Amygdala (tissue), 56 donors: ENCODE measurements around the gene BHLHE23.

Experiments
- DNase-seq, 56 donors: peaks; one replicate each; lab custom pipeline; 2025; lab: John Stamatoyannopoulos, UW

The BHLHE23 gene

DNA sequence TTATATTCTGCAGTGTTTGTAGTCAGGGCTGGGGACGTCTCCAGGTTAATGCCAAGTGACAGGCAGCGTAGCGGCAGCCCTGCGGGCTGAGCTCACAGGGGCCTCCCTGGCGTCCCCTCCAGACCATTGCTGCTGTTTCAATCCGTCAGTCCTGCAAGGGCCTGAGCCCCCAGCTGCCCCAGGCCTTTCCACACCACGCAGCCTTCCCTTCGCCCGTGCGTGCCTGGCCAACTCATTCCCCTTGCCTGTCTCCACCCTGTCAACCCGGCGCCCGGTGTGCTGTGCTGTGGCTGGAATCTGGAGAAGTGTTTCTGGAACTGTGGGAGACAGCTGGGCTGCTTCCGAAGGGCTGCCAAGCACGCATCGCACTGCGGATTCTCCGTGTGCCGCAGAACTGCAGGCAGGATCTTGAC is 11.9 kb downstream of the BHLHE23 start:
- no peak for DNase-seq

- DNase-seq: no peak
These were observed 12.8 kb downstream of the BHLHE23 start for GRCh38 chr20:62993856-62994494.

- DNase-seq: no peak
These were observed 14.9 kb downstream of the BHLHE23 start for GRCh38 chr20:62991863-62992262.

GRCh38 chr20:62991196-62991807 is 15.5 kb downstream of the BHLHE23 start:
- DNase-seq: no peak

DNA sequence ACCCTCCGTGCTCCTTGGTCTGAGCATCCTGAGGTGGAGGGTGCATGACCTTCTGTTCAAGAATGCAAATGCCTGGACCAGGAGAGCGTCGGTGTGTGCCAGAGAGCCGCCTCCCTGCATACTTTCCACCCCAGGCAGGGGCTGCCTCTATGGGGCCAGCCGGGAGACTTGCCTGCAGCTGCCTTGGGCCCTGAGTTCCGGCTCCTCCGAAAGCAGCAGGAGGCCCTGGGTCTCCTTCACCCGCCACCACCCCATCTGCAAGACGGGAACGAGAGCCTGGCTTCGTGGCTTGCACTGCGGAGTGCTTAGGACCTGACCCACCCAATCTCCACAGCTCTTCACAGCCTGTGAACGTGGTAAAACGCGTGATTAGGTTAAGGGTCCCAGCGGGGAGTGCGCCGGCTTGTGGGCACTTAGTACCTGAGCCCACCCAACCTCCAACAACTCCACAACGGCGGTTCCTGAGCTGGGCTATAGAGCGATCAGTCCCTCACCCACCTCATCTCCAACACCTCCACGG is 16.4 kb downstream of the BHLHE23 start:
- DNase-seq: no peak

DNA sequence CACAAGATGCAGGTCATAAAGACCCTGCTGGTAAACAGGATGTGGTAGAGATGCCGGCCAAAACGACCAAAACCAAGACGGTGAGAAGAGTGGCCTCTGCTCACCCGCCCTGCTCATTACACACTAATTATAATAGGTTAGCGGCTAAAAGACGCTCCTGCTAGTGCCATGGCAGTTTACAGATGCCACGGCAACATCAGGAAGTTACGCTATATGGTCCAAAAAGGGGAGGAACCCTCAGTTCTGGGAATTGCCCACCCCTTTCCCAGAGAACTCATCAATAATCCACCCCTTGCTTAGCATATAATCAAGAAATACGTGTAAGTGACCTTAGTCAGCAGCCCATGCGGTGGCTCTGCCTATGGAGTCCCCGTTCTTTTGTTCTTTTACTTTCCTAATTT is 17.6 kb downstream of the BHLHE23 start:
- no peak for DNase-seq

DNA sequence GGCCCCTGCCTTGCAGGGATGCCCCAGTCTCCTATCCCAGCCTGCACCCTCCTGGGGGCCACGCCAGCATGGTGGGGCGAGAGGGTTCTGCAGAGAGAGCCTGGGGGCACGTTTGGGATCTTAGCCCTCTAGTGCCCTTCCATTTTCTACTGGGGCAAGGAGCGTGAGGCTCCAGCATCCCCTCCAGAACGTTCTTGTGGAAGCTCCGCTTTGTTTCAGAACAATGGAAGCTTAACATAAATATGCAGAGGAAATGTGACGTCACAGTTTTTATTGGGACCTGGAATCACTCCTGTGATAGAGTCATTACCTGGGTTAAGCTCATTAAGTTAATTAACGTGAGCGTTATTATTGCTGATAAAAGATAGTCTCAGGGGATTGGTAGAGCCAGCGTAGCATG is 19.6 kb downstream of the BHLHE23 start:
- no peak for DNase-seq

GRCh38 chr20:62986257-62986800 is 20.4 kb downstream of the BHLHE23 start:
- peak in 1 of 56 donors; percentile 13 for DNase-seq

DNA sequence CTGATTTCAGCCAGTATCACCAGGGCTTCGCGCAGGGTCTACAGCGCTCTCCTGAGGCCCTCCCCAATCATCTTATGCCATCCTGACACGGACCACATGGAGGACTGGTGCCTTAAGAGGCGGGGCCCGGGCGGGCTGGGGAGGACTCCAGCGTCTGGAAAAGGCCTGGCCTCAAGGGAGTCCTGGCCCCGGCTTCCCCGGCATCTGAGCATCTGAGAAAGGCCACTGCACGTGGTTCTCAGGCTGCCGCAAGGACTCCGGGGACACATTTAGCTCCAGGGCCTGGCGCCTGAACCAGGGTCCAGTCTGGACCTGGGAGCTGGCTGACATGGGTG is 21.4 kb downstream of the BHLHE23 start:
- no peak for DNase-seq

- DNase-seq: peak in 31 of 56 donors; percentile 3 to 80 (median 38)
These were observed 21.9 kb downstream of the BHLHE23 start for GRCh38 chr20:62984666-62985443.

- no peak for DNase-seq
These were observed 23.6 kb downstream of the BHLHE23 start for GRCh38 chr20:62983210-62983609.

DNA sequence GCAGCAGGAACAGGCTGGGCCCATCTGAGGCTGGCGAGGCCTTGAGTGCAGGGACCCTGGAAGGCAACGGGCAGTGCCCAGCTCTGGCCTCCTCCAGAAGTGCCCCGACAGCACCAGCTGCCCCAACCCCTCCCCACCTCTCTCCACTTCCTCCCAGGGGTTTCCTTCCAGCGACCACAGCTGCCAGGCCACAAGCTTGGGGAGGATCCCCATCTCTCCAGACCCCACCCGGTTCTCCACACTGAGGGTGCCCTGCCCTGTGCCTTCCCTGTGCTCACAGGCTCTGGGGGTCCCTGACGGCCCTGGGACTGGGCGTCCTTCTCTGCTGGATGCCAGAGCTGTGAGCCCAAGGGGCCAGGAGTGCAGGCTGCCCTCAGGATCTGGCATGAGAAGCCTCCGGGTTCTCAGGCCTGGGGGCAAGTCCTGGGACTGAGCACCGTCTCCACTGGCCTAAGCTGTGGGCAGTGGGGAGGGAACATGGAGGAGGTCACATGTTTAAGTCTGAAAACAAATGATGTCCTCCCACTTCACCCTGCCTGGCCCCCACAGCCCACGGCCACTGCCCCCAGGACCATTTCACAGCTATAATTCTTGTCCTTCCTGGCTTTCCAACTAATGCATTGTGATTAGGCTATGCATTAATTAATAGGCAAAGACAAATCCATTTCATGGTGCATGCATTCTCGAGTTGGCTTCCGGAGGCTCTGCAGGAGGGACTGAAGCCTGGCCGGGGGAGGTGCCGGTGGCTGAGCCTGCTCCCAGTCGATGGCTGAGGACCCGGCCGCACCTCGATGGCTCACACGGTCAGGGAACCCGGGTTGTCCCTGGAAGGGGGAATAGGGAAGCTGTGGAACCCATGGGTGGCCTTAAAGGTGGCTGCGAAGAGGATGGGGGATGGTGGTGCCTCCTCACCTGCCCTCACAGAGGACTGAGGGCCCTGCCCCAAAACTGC is 24.4 kb downstream of the BHLHE23 start:
- DNase-seq: no peak

- peak in 20 of 56 donors; percentile 3 to 72 (median 24) for DNase-seq
These were observed 25.8 kb downstream of the BHLHE23 start for GRCh38 chr20:62980970-62981369.

GRCh38 chr20:62980380-62980960 is 26.3 kb downstream of the BHLHE23 start:
- no peak for DNase-seq

DNA sequence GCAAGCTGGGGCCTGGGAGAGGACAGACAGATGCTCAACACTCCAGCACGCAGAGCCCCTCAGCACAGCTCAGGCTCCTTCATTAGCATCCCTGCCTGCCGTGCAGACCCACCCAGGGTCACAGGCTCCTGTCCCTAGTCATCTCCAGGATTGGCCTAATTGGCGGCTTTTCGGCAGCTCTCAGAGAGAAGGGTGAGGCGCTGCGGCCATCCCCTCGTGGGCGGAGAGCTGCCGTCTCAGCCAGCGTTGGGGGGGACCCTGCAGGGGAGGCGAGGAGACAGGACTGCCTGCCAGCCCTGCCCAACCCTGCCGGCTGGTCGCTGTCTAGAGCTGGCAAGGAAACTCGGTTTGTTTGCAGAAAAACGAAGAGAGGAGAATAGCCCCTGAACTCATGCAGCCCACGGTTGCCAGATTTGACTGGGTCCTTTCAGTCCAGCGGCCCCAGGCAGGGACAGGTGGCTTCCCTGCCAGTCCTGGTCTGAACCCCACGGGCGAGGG is 26.8 kb downstream of the BHLHE23 start:
- peak in 1 of 56 donors; percentile 0 for DNase-seq

DNA sequence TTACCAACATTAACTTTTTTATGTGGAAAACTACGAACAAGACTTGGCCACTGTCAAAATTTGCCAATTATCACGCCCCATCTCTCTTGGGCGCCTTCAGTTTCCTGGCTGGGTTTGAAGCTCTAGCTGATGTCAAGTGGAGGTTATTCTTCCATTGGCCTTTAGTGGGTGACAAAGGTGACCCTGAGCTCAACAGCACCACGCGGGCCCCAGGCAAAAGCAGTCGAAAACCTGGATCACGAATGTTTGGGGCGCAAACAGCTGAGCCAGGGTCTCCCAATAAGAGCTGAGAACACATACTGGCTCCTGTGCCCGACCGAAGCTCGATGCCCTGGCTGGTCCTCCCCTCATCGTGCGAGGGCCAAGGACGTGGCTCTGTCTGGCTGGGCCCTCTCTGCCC is 27.5 kb downstream of the BHLHE23 start:
- DNase-seq: no peak

- no peak for DNase-seq
These were observed 28.2 kb downstream of the BHLHE23 start for GRCh38 chr20:62978561-62978943.

GRCh38 chr20:62977613-62978560 is 28.9 kb downstream of the BHLHE23 start:
- DNase-seq: no peak
